Endothelial cell (in vitro differentiated cells): ENCODE data around the gene ALDH1A2. TPM values are rescaled to one million over a fixed set of nuclear protein-coding genes. Genes with fewer than 3 reads are reported as not detected.

Experiments used
- DNase-seq: peaks from one replicate; pipeline ENCODE4 v3.0.0; 2021; ENCODE audit warnings: low spot score
- H3K27ac Mint-ChIP-seq: one replicate; pipeline ENCODE4 v1.8.0; 2021; ENCODE audit warnings: mixed read lengths, inconsistent platforms; ENCODE audit not compliant: unreplicated experiment
- H3K27me3 Mint-ChIP-seq: one replicate; pipeline ENCODE4 v1.8.0; 2021; ENCODE audit warnings: mild to moderate bottlenecking, moderate library complexity, mixed read lengths, inconsistent platforms; ENCODE audit not compliant: unreplicated experiment
- H3K36me3 Mint-ChIP-seq: one replicate; pipeline ENCODE4 v1.8.0; 2021; ENCODE audit warnings: mild to moderate bottlenecking, low read depth, mixed read lengths, inconsistent platforms; ENCODE audit not compliant: unreplicated experiment
- H3K4me1 Mint-ChIP-seq: one replicate; pipeline ENCODE4 v1.8.0; 2021; ENCODE audit warnings: mild to moderate bottlenecking, mixed read lengths, inconsistent platforms; ENCODE audit not compliant: unreplicated experiment
- H3K4me3 Mint-ChIP-seq: one replicate; pipeline ENCODE4 v1.8.0; 2021; ENCODE audit warnings: mild to moderate bottlenecking, mixed read lengths, inconsistent platforms; ENCODE audit not compliant: unreplicated experiment
- H3K9me3 Mint-ChIP-seq: one replicate; pipeline ENCODE4 v1.8.0; 2021; ENCODE audit warnings: mixed read lengths, inconsistent platforms; ENCODE audit not compliant: unreplicated experiment
- total RNA-seq: library from RNA; stranded (reverse); fragmentation: NEBNext Ultra II Directional; extraction: Animal tissue kit (Norgen Biotek cat#: 25700); gene quantifications from one replicate; pipeline ENCODE4 v1.2.1, GENCODE V29; 2021; ENCODE audit not compliant: unreplicated experiment
- TF ChIP-seq, protein P1 (sequence below): fragments of 200-600 bp; sonication (generic); IDR thresholded peaks from one replicate; pipeline ENCODE4 v1.5.0; 2021; ENCODE audit warnings: antibody characterized with exemption; ENCODE audit not compliant: unreplicated experiment

The ALDH1A2 gene
- total RNA-seq, 1 donor from 2014 or later: 2.6 TPM

DNA sequence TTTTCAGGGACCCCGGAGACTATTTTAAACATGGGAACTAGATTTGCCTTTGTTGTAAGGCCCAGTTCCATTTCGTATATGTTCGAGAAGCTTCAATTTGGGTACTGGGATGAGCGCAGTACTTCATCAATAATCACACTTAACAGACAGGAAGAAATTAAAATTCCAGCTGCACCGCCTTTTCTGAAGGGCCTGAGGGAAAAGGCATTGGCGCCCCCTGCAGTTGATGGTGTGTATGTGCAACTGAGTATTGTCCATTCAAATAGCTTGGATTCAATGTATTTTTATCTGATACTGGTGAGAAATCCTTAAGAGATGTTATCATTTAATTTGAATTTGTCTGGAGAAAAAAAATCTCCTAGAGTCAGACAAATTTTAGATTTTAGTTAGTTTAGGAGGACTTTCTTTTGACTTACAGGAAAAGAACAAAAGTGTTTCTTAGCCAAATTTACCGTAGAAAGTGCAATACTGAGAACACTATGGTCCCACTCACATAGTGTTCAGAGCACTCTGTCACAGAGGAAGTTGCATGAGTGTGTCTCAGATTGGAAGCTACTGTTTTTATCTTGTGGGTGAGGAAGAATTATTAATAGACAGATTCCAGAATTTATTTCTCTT, 5.4 kb upstream of the ALDH1A2 start:
- H3K27ac Mint-ChIP-seq: no peak overlapping the region
- no peak overlapping the region for H3K4me3 Mint-ChIP-seq
- no peaks in the 10 kb centered on the region for H3K9me3 Mint-ChIP-seq
- TF ChIP-seq, protein P1, sequence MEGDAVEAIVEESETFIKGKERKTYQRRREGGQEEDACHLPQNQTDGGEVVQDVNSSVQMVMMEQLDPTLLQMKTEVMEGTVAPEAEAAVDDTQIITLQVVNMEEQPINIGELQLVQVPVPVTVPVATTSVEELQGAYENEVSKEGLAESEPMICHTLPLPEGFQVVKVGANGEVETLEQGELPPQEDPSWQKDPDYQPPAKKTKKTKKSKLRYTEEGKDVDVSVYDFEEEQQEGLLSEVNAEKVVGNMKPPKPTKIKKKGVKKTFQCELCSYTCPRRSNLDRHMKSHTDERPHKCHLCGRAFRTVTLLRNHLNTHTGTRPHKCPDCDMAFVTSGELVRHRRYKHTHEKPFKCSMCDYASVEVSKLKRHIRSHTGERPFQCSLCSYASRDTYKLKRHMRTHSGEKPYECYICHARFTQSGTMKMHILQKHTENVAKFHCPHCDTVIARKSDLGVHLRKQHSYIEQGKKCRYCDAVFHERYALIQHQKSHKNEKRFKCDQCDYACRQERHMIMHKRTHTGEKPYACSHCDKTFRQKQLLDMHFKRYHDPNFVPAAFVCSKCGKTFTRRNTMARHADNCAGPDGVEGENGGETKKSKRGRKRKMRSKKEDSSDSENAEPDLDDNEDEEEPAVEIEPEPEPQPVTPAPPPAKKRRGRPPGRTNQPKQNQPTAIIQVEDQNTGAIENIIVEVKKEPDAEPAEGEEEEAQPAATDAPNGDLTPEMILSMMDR: peak; percentile 99
- no peaks in the 10 kb centered on the region for H3K36me3 Mint-ChIP-seq
- DNase-seq: peak; percentile 74
- peaks cover 6% of the 10 kb centered on the region for H3K4me1 Mint-ChIP-seq
- peaks cover 4% of the 10 kb centered on the region for H3K27me3 Mint-ChIP-seq

DNA sequence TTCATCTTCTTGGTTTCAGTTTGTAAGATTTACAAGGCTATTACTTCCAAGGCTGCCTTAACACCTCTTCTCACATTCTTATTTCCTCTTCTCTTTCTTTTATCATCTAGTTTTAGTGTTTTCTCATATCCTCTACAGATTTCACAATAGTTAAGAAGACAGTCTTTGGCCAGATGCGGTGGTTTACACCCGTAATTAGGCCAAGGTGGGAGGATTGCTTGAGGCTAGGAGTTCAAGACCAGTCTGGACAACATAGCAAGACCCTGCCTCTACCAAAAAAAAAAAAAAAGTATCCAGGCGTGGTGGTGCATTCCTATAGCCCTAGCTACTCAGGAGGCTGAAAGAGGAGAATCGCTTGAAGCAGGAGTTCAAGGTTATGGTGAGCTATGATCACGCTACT, 3.5 kb upstream of the ALDH1A2 start:
- DNase-seq: no peak
- Mint-ChIP-seq H3K4me1 (peaks cover 6% of the 10 kb centered on the region), H3K9me3 (no peaks in the 10 kb centered on the region), H3K36me3 (no peaks in the 10 kb centered on the region), H3K27ac (no peak overlapping the region), H3K27me3 (peaks cover 5% of the 10 kb centered on the region), H3K4me3 (no peak overlapping the region)
- TF ChIP-seq, protein P1: no peak

DNA sequence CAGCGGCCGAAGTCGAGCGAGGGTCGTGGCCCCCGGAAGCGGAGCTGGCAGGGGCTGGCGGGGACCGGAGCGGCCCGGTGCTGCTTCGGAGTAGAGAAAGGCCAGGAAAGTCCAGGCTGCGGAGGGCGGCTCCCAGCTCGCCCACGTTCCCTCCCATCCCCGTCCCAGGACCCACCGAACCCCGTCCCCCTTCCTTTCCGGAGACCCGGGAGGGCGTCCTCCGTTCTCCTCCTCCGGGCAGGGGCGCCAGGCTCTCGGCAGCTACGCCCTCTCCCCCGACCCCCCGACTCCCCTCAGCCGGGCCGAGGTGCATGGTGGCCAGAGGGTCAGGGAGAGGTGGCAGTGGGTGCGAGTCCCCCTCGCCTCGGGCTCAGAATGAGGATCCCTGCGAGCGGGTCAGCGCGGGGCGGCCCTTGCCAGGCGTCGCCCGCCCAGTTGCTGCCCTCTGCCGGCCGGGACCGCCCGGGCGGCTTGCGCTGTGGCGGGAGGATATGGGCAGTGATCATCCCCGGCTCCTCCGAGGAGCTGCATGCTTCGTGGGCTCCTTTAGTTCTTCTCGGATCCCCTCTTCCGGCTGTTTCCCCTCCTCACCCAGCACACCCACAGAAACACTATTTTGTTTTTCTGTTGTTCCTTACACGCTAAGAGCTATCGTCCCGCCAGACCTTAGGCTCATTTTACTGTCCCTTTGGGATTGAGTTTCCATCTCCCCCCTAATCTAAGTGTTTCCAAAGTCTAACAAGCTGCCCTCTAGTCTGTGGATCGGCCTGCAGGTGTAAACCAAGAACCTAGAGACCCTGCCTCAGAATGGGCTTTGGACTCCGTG, 744 bp upstream of the ALDH1A2 start:
- no peaks in the 10 kb centered on the region for H3K36me3 Mint-ChIP-seq
- H3K4me1 Mint-ChIP-seq: peaks cover 6% of the 10 kb centered on the region
- peaks cover 13% of the 10 kb centered on the region for H3K27me3 Mint-ChIP-seq
- H3K4me3 Mint-ChIP-seq: peak overlapping the region; percentile 89
- DNase-seq: peak; percentile 90
- H3K27ac Mint-ChIP-seq: no peak overlapping the region
- H3K9me3 Mint-ChIP-seq: no peaks in the 10 kb centered on the region
- TF ChIP-seq, protein P1: peak; percentile 75

DNA sequence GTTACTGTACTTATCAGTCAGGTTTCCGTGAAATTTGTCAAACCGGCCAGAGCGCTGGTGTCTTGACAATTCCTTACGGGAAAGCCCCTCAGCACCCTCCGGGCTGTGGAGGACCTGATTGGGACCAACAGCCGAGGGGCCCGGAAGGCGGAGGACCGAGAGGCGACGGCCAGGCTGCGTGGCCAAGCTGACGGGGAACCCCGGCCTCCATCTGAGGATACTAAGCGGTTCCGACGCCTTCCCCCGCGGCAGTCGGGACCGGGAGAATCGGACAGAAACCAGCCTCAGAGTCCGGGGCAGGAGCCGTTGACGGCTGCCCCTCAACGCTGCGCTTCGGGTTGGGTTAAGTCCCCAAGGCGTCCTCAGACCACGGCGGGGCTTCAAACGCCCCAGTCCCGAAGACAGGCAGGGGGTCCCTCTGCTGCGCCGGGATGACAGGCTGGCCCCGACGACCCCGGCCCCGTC, 499 bp downstream of the ALDH1A2 start:
- peak; percentile 27 for DNase-seq
- no peaks in the 10 kb centered on the region for H3K9me3 Mint-ChIP-seq
- H3K36me3 Mint-ChIP-seq: no peaks in the 10 kb centered on the region
- peaks cover 6% of the 10 kb centered on the region for H3K4me1 Mint-ChIP-seq
- H3K27ac Mint-ChIP-seq: no peak overlapping the region
- H3K27me3 Mint-ChIP-seq: peaks cover 13% of the 10 kb centered on the region
- no peak overlapping the region for H3K4me3 Mint-ChIP-seq
- TF ChIP-seq, protein P1: no peak
